ENCODE measurements around the gene RCBTB2. TPM values are rescaled to one million over a fixed set of nuclear protein-coding genes. Genes with fewer than 3 reads are reported as not detected.
A peak's percentile ranks its signal among the peaks of the same experiment; 100 is the strongest.

Gene RCBTB2
- total RNA-seq, 2 donors from 2014 or later = 5.2 to 13.4 TPM

GRCh38 chr13:48493851-48494250, 39.0 kb downstream of the RCBTB2 start:
- no peak overlapping the region for H3K4me3 ChIP-seq
- H3K27ac ChIP-seq = peak overlapping the region in 1 of 2 donors; percentile 70
- H3K36me3 ChIP-seq = no peaks in the 10 kb centered on the region
- no peak for DNase-seq (ENCODE audit: low spot score)
- no peaks in the 10 kb centered on the region for H3K27me3 ChIP-seq
- H3K9me3 ChIP-seq = no peaks in the 10 kb centered on the region
- H3K4me1 ChIP-seq = peaks cover 0 to 16% of the 10 kb centered on the region in 2 donors
- TF ChIP-seq CTCF (IDR thresholded peaks at IDR 0.05) = no peak

GRCh38 chr13:48493066-48493765, 39.7 kb downstream of the RCBTB2 start:
- no peaks in the 10 kb centered on the region for H3K27me3 ChIP-seq
- peak overlapping the region in 1 of 2 donors; percentile 44 for H3K4me3 ChIP-seq
- H3K36me3 ChIP-seq = no peaks in the 10 kb centered on the region
- DNase-seq (ENCODE audit: low spot score) = no peak
- no peaks in the 10 kb centered on the region for H3K9me3 ChIP-seq
- H3K27ac ChIP-seq = peak overlapping the region; percentile 69 to 70
- TF ChIP-seq CTCF (IDR thresholded peaks at IDR 0.05) = no peak
- peaks cover 0 to 16% of the 10 kb centered on the region in 2 donors for H3K4me1 ChIP-seq

GRCh38 chr13:48492470-48493065, 40.3 kb downstream of the RCBTB2 start:
- DNase-seq (ENCODE audit: low spot score) = peak; percentile 85
- Histone ChIP-seq H3K4me1 (peaks cover 0 to 16% of the 10 kb centered on the region in 2 donors), H3K9me3 (no peaks in the 10 kb centered on the region), H3K27me3 (no peaks in the 10 kb centered on the region), H3K4me3 (peak overlapping the region; percentile 22 to 44), H3K27ac (peak overlapping the region; percentile 69 to 70), H3K36me3 (peaks cover 4% of the 10 kb centered on the region)
- TF ChIP-seq CTCF (IDR thresholded peaks at IDR 0.05) = no peak

- peak overlapping the region; percentile 69 to 70 for H3K27ac ChIP-seq
- H3K36me3 ChIP-seq = peaks cover 4% of the 10 kb centered on the region
- no peaks in the 10 kb centered on the region for H3K9me3 ChIP-seq
- peak overlapping the region; percentile 22 to 44 for H3K4me3 ChIP-seq
- peaks cover 0 to 16% of the 10 kb centered on the region in 2 donors for H3K4me1 ChIP-seq
- H3K27me3 ChIP-seq = no peaks in the 10 kb centered on the region
- no peak for DNase-seq (ENCODE audit: low spot score)
- no peak for TF ChIP-seq CTCF (IDR thresholded peaks at IDR 0.05)
These were observed 40.8 kb downstream of the RCBTB2 start for GRCh38 chr13:48492096-48492440.

- no peak for DNase-seq (ENCODE audit: low spot score)
- H3K27me3 ChIP-seq = no peaks in the 10 kb centered on the region
- H3K36me3 ChIP-seq = peaks cover 4% of the 10 kb centered on the region
- no peaks in the 10 kb centered on the region for H3K9me3 ChIP-seq
- peak overlapping the region; percentile 69 to 70 for H3K27ac ChIP-seq
- peaks cover 0 to 16% of the 10 kb centered on the region in 2 donors for H3K4me1 ChIP-seq
- peak overlapping the region in 1 of 2 donors; percentile 44 for H3K4me3 ChIP-seq
- TF ChIP-seq CTCF (IDR thresholded peaks at IDR 0.05) = no peak
These were observed 41.3 kb downstream of the RCBTB2 start for GRCh38 chr13:48491423-48492095.
